ENCODE data around the gene SLC1A1.

DNA sequence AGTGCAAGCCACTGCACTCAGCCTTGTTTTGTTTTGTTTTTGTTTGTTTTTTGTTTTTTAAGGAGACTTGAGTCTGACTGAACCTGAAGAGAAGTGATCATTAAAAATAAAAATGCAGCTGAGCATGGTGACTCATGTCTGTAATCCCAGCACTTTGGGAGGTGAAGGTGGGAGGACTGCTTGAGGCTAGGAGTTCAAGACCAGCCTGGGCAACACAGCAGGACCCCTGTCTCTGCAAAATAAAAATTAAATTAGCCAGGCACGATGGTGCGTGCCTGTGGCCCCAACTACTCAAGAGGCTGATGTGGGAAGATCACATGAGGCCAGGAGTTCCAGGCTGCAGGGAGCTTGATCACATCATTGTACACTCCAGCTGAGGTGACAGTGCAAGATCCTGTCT is 6.2 kb downstream of the SLC1A1 start:
- TF ChIP-seq, protein P1, sequence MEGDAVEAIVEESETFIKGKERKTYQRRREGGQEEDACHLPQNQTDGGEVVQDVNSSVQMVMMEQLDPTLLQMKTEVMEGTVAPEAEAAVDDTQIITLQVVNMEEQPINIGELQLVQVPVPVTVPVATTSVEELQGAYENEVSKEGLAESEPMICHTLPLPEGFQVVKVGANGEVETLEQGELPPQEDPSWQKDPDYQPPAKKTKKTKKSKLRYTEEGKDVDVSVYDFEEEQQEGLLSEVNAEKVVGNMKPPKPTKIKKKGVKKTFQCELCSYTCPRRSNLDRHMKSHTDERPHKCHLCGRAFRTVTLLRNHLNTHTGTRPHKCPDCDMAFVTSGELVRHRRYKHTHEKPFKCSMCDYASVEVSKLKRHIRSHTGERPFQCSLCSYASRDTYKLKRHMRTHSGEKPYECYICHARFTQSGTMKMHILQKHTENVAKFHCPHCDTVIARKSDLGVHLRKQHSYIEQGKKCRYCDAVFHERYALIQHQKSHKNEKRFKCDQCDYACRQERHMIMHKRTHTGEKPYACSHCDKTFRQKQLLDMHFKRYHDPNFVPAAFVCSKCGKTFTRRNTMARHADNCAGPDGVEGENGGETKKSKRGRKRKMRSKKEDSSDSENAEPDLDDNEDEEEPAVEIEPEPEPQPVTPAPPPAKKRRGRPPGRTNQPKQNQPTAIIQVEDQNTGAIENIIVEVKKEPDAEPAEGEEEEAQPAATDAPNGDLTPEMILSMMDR (IDR thresholded peaks at IDR 0.05) = no peak
- TF ChIP-seq POLR2A (IDR thresholded peaks at IDR 0.05) = no peak

Measured in uterus (tissue), 2 donors.